HG02884 (cell line): Measurements from ENCODE around the gene NPTX2.

Experiments used
- ATAC-seq: cut with Tn5 transposase; IDR thresholded peaks from one replicate; pipeline ENCODE4 v1.9.1; 2021; ENCODE audit warnings: mild to moderate bottlenecking, moderate library complexity; ENCODE audit not compliant: unreplicated experiment

The NPTX2 gene

GRCh38 chr7:98618786-98619185 lies 1.7 kb downstream of the NPTX2 start:
- ATAC-seq: no peak

DNA sequence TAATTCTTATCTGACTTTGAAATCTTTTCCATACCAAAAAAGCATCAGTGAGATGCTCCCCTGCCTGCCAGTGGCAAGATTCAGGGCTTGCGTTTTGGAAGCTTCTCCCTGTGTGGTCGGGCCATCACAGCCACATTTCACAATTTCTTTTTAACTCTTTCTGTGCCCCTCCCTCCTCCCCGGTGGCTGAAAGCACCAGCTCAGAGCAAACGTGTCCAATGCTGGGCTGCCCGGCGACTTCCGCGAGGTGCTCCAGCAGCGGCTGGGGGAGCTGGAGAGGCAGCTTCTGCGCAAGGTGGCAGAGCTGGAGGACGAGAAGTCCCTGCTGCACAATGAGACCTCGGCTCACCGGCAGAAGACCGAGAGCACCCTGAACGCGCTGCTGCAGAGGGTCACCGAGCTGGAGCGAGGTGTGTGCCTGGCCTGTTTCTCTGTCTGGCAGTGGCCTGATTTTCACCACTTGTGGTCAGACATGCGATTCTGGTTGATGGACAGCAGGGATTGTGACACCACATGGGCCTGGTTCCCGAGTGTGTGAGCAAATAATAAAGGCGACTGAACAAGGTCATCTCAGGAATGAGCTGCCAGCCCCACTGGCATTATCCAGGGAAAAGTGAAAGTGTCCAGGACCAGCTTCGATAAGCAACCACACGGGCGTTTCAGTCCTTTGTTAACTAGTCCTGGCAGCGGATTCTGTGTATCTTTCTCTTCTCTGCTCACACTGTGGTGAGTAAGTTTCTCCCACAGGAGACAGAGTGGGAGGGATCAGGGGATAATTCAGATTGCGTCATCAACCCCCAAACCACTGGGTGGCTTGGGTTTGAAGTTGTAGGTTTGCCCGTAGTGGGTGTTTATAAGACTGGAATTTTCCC lies 2.6 kb downstream of the NPTX2 start:
- no peak for ATAC-seq

DNA sequence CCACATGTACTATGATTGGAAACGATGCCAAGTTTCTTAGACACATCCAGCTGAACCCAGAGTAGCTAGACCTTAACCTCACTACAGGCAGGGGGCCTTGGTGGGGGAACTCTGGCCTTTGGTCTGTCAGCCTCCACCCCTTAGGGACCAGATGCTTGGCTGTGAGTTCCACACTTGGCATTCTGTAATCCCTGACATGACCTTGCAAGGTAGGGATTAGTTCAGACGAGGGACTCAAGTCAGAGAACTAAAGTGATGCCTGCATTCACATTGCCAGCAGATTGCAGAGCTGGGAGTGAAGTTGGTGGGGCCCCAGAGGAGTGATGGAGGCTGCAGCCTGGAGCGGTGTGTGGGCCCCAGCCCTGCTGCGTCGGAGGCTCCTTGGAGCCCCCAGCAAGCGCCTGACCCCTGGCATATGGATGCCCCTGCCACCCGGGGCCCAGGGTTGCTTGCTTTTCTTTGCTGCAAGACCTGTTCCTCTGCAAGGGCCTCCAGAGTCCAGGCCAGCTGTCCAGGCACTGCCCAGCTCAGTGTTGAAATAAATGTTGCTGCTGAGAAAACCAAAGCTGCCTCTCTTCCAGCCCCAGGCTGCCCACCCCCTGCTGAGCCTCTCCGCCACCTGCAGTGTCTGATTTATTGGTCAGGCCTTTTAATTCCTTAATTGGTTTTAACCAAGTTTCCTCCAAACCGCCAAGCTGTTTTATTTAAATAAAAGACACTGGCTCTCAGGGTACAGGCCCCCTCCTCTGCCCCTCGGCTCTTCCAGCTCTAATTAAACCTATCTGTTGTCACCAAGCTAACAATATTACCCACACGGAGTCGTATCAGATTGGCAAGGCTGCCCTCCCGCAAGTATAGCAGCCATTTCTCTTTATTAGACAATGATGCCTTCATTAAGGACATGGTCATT lies 4.7 kb downstream of the NPTX2 start:
- ATAC-seq: no peak

DNA sequence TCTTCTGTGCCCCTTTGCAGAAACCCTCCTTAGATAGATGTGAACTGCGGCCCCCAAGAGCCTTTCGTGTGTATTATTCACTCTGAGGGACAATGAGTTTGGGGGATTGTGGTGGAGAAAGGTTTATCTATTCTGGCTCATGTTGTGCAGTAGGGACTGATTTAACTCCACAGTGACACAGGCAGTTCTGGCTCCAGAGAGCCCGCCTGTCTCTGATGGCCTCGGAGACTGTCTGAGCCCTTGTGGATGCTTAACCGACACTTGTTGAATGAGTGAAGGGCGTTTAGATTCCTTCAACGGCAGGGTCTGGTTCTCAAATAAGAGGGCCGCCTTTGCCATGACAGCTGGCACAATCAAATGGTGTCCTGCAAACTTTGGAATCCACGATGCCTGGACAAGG lies 5.8 kb downstream of the NPTX2 start:
- ATAC-seq: no peak

- no peak for ATAC-seq
Observed at GRCh38 chr7:98624846-98625420, 7.8 kb downstream of the NPTX2 start.

GRCh38 chr7:98626460-98627412 lies 9.7 kb downstream of the NPTX2 start:
- ATAC-seq: no peak

DNA sequence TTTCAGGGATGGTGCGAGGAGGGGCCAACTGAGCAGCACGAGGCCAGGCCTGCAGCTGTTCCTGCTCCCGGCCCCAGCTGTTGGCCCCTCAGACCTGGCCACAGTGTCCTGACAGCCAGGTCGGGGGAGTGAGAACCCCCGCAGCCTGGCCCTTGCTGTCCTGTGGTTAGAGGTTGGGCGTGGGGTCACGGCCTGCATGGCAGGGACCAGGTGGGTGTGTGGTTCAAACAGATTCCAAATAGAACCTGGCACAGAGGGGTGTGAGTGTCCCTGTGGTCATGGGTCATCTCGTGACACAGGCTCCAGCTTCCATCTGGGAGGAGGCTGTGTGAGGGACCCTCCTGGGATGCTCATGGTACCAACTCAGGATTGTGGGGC lies 10.3 kb downstream of the NPTX2 start:
- ATAC-seq: no peak

- ATAC-seq: no peak
Observed at GRCh38 chr7:98628418-98628817, 11.3 kb downstream of the NPTX2 start.

- no peak for ATAC-seq
Observed at GRCh38 chr7:98629001-98629431, 11.9 kb downstream of the NPTX2 start.

- ATAC-seq: no peak
Observed at GRCh38 chr7:98630149-98630548, 13.1 kb downstream of the NPTX2 start.

GRCh38 chr7:98630770-98631169 lies 13.7 kb downstream of the NPTX2 start:
- ATAC-seq: no peak

GRCh38 chr7:98638853-98639252 lies 21.8 kb downstream of the NPTX2 start:
- no peak for ATAC-seq

GRCh38 chr7:98640375-98640774 lies 23.3 kb downstream of the NPTX2 start:
- ATAC-seq: no peak

GRCh38 chr7:98641646-98642500 lies 24.8 kb downstream of the NPTX2 start:
- peak; percentile 78 for ATAC-seq

DNA sequence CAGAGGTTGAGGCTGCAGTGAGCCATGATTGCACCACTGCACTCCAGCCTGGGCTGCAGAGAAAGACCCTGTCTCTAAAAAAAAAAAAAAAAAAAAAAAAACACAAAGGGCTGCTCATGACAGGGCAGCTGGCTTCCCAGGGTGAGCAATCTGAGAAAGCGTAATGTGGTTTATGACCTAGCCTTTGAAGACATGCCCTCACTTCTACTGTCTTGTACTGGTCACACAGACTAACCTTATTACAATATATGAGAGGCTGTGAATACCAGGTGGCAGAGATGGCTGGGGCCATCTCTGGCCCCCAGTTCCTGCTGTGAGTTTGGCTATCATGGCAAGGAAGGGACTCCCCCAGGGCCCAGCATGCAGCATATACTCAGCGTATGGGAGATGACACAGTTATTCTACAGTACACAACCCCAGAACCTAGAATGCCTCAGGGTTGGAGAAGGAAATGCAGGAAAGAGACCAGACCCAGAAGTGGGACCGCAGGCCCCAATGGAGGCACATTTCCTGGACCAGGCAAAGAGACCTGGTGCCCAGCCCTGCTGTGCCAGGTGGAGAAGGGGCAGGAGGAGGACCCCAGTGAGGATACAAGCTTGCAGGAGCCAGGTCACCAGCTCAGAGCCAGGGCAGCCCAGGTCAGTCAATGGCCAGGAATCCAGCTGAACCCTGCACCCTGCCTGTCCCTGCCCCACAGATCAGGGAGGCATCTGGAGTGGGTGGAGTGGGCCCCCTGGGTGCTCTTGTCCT lies 26.3 kb downstream of the NPTX2 start:
- no peak for ATAC-seq

- ATAC-seq: no peak
Observed at GRCh38 chr7:98646465-98646864, 29.4 kb downstream of the NPTX2 start.

- no peak for ATAC-seq
Observed at GRCh38 chr7:98647326-98647725, 30.2 kb downstream of the NPTX2 start.

GRCh38 chr7:98651760-98652159 lies 34.7 kb downstream of the NPTX2 start:
- no peak for ATAC-seq
